ENCODE data around the gene NR1H2.
"Not testable (repeated sequence)": the region's sequence is repeated elsewhere in the genome, so short reads cannot be mapped to it uniquely, and the experiment has no call there.

Gene NR1H2

GRCh38 chr19:50379602-50380001 is 3.3 kb downstream of the NR1H2 start:
- no peak for DNase-seq

- no peak for DNase-seq
These were observed 3.9 kb downstream of the NR1H2 start for GRCh38 chr19:50380137-50380536.

GRCh38 chr19:50380751-50381151 is 4.5 kb downstream of the NR1H2 start:
- no peak for DNase-seq

GRCh38 chr19:50381881-50382729 is 5.8 kb downstream of the NR1H2 start:
- no peak for DNase-seq

GRCh38 chr19:50383001-50383851 is 7.0 kb downstream of the NR1H2 start:
- no peak for DNase-seq

GRCh38 chr19:50383852-50384684 is 7.8 kb downstream of the NR1H2 start, which contains the start of gene POLD1:
POLD1 (plus strand) TSS chr19:50384347; CDS start chr19:50398852, 14,505 bp downstream.
- DNase-seq = peak; percentile 91

- peak; percentile 8 for DNase-seq
These were observed 8.7 kb downstream of the NR1H2 start for GRCh38 chr19:50384685-50385535.

- DNase-seq = peak; percentile 71
These were observed 11.1 kb downstream of the NR1H2 start for GRCh38 chr19:50387176-50387867.

GRCh38 chr19:50387868-50388245 is 11.6 kb downstream of the NR1H2 start:
- DNase-seq = no peak

- not testable (repeated sequence) for DNase-seq
These were observed 14.0 kb downstream of the NR1H2 start for GRCh38 chr19:50390295-50390694.

GRCh38 chr19:50390952-50391351 is 14.7 kb downstream of the NR1H2 start:
- not testable (repeated sequence) for DNase-seq

- no peak for DNase-seq
These were observed 16.5 kb downstream of the NR1H2 start for GRCh38 chr19:50392759-50393158.

- no peak for DNase-seq
These were observed 17.3 kb downstream of the NR1H2 start for GRCh38 chr19:50393589-50393988.

GRCh38 chr19:50394017-50394416 is 17.8 kb downstream of the NR1H2 start:
- DNase-seq = no peak

- DNase-seq = no peak
These were observed 22.6 kb downstream of the NR1H2 start for GRCh38 chr19:50398675-50399367.

GRCh38 chr19:50399368-50399745 is 23.1 kb downstream of the NR1H2 start:
- DNase-seq = no peak

- DNase-seq = no peak
These were observed 25.6 kb downstream of the NR1H2 start for GRCh38 chr19:50401605-50402450.

- no peak for DNase-seq
These were observed 26.5 kb downstream of the NR1H2 start for GRCh38 chr19:50402544-50403301.

Measured in GF-D8 (cell line).